Gastrocnemius medialis (tissue), 4 donors: Measurements from ENCODE around the gene E2F1. TPM values are rescaled to one million over a fixed set of nuclear protein-coding genes. Genes with fewer than 3 reads are reported as not detected.

Experiments
- ATAC-seq, 2 donors: fragments of 150-250 bp; one replicate each; pipeline ENCODE4 v1.9.1; 2016
- DNase-seq, 2 donors: peaks; one replicate each; pipeline ENCODE4 v3.0.0-alpha.2; 2019
- H3K27ac ChIP-seq, 4 donors: fragments of 200-600 bp; sonication (generic); 1 replicate in 1 of 4; 2 replicates in 3 of 4; pipeline ENCODE4 v1.5.1; 2016 to 2018; ENCODE audit warnings: mild to moderate bottlenecking in 2 of 4, moderate library complexity in 1 of 4
- H3K27me3 ChIP-seq, 3 donors: fragments of 200-600 bp; sonication (generic) in 2 of 3; 1 replicate in 1 of 3; 2 replicates in 2 of 3; pipeline versions ENCODE4 v1.5.1 to v1.6.0; 2016 to 2019; ENCODE audit warnings: mild to moderate bottlenecking in 1 of 3, moderate library complexity in 1 of 3
- H3K36me3 ChIP-seq, 2 donors: fragments of 200-600 bp; sonication (generic) in 1 of 2; one replicate each; pipeline ENCODE4 v1.5.1; 2017 to 2018
- H3K4me1 ChIP-seq, 2 donors: fragments of 200-600 bp; sonication (generic) in 1 of 2; one replicate each; pipeline ENCODE4 v1.5.1; 2016 to 2017; ENCODE audit warnings: mild to moderate bottlenecking in 2 of 2
- H3K4me3 ChIP-seq, 4 donors: fragments of 200-600 bp; sonication (generic) in 3 of 4; 1 replicate in 1 of 4; 2 replicates in 3 of 4; pipeline ENCODE4 v1.5.1; 2016 to 2019; ENCODE audit warnings: mild to moderate bottlenecking in 2 of 4
- H3K9me3 ChIP-seq, 3 donors: fragments of 200-600 bp; sonication (generic) in 2 of 3; 1 replicate in 1 of 3; 2 replicates in 2 of 3; pipeline ENCODE4 v1.5.1; 2016 to 2019
- CTCF ChIP-seq, 5 experiments: fragments of 450-650 bp in 3 of 5; fragments of 200-600 bp in 2 of 5; sonication (generic) in 2 of 5; IDR thresholded peaks in 4 of 5; conservative IDR thresholded peaks in 1 of 5; 1 replicate in 4 of 5; 2 replicates in 1 of 5; pipeline ENCODE4 v1.5.1; 2016 to 2019; ENCODE audit warnings: antibody characterized with exemption in 5 of 5, mild to moderate bottlenecking in 3 of 5, moderate library complexity in 3 of 5
- POLR2A ChIP-seq, 2 donors: fragments of 450-650 bp; IDR thresholded peaks; one replicate each; pipeline ENCODE4 v1.6.1; 2017; ENCODE audit warnings: antibody characterized with exemption in 2 of 2, mild to moderate bottlenecking in 2 of 2, moderate library complexity in 2 of 2
- in situ Hi-C, 4 donors: fragments of 200-750 bp; cut with MboI; loops; one replicate each; pipeline versions ENCODE4 v1.15.0 to v1.8.0; 2017; ENCODE audit warnings: low sequenced_read_pairs in 4 of 4
- intact Hi-C: fragments of 100-400 bp; cut with DNase I; formaldehyde crosslinking; loops from one replicate; pipeline ENCODE4 v1.15.1; 2023; ENCODE audit warnings: low total_unique reads
- total RNA-seq, 4 donors: library from RNA; depleted of rRNA; stranded (reverse); fragments of >200 nt; gene quantifications; one replicate each; pipeline versions ENCODE4 v1.1.0 to v1.2.3, GENCODE V29; 2016

E2F1 gene
- total RNA-seq, 4 donors from 2014 or later = 1.00 to 2.0 (median 1.4) TPM; not detected in 1

DNA sequence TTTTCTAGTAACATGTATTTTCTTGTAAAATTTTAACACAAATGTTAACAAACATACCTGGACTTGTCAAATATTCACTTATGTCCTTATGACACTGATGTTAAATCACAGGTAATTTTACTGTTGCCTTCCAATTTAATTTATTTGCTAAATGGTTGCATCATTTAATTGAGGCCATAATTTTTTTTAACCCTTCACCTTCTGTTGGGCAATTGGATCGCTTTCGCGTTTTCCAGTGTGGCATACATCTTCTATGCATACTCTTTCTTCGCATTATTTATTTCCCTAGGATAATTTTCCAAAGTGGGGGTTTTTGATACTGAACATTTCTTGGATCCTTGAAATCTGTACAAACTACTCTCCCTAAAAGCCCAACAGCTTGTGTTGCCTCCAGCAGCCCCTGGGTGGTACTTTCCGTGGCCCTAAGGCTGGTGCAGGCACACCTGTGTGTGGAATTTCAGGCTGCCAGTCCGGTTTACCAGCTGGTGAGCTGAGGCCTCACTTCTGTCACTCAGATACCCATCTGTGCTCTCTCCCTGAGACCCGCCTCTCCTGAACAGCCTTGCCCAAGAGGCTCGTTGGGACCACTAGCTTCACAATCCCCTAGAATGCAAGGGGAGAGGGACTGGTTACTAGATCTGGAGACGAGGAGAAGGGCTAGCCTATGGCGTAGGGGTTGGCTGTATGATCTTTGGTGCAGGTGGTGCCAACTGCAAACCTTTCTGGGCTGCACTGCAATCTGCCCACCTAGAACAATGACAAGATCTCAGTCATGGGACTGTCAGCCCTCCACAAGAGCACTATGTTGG, 35.2 kb downstream of the E2F1 start:
- no peaks in the 10 kb centered on the region for H3K36me3 ChIP-seq
- no peak overlapping the region for H3K4me3 ChIP-seq
- no peaks in the 10 kb centered on the region for H3K27me3 ChIP-seq
- H3K27ac ChIP-seq = no peak overlapping the region
- ATAC-seq (no peak), DNase-seq (no peak)
- intact Hi-C loops (no loop called here), in situ Hi-C loops (loop anchor here in 2 of 4 donors (5.0 to 10.0 kb wide), 2 partner anchors 196 to 199 kb away; no protein-coding TSS in a partner anchor)
- H3K4me1 ChIP-seq = peaks cover 21 to 32% of the 10 kb centered on the region in 2 donors
- no peak for TF ChIP-seq POLR2A (IDR thresholded peaks at IDR 0.05)
- no peak for TF ChIP-seq CTCF (IDR thresholded peaks at IDR 0.05 in 4 of 5, conservative IDR thresholded peaks at IDR 0.05 in 1 of 5)
- no peaks in the 10 kb centered on the region for H3K9me3 ChIP-seq

- Histone ChIP-seq H3K4me3 (no peak overlapping the region), H3K36me3 (peaks cover 0 to 7% of the 10 kb centered on the region in 2 donors), H3K4me1 (peaks cover 21 to 32% of the 10 kb centered on the region in 2 donors), H3K9me3 (no peaks in the 10 kb centered on the region), H3K27ac (no peak overlapping the region), H3K27me3 (no peaks in the 10 kb centered on the region)
- in situ Hi-C loops = loop anchor here in 2 of 4 donors (5.0 to 10.0 kb wide), 2 partner anchors 195 to 198 kb away; no protein-coding TSS in a partner anchor
- intact Hi-C loops = no loop called here
- no peak for ATAC-seq
- TF ChIP-seq CTCF (IDR thresholded peaks at IDR 0.05 in 4 of 5, conservative IDR thresholded peaks at IDR 0.05 in 1 of 5) (no peak), POLR2A (IDR thresholded peaks at IDR 0.05) (no peak)
- DNase-seq = no peak
Observed at GRCh38 chr20:33650111-33650752, 36.0 kb downstream of the E2F1 start.

GRCh38 chr20:33649201-33649681, 36.9 kb downstream of the E2F1 start:
- DNase-seq = peak; percentile 56 to 83
- Histone ChIP-seq H3K4me3 (no peak overlapping the region), H3K4me1 (peaks cover 21 to 32% of the 10 kb centered on the region in 2 donors), H3K9me3 (no peaks in the 10 kb centered on the region), H3K27me3 (no peaks in the 10 kb centered on the region), H3K27ac (peak overlapping the region in 2 of 4 donors; percentile 5 to 19), H3K36me3 (peaks cover 0 to 17% of the 10 kb centered on the region in 2 donors)
- TF ChIP-seq CTCF (IDR thresholded peaks at IDR 0.05 in 4 of 5, conservative IDR thresholded peaks at IDR 0.05 in 1 of 5) (no peak), POLR2A (IDR thresholded peaks at IDR 0.05) (no peak)
- in situ Hi-C loops = no loop called here
- peak; percentile 64 to 77 for ATAC-seq
- intact Hi-C loops = no loop called here

GRCh38 chr20:33648396-33649004, 37.7 kb downstream of the E2F1 start:
- in situ Hi-C loops = no loop called here

More at GRCh38 chr20:33648396-33649004, 37.7 kb downstream of the E2F1 start:
- DNase-seq = peak in 1 of 2 donors; percentile 19
- peak; percentile 17 for ATAC-seq
- Histone ChIP-seq H3K27me3 (no peaks in the 10 kb centered on the region), H3K36me3 (peaks cover 0 to 17% of the 10 kb centered on the region in 2 donors), H3K9me3 (no peaks in the 10 kb centered on the region), H3K27ac (peak overlapping the region in 3 of 4 donors; percentile 8 to 19 (median 11)), H3K4me3 (no peak overlapping the region), H3K4me1 (peaks cover 14 to 29% of the 10 kb centered on the region in 2 donors)
- intact Hi-C loops = no loop called here
- TF ChIP-seq POLR2A (IDR thresholded peaks at IDR 0.05) (no peak), CTCF (IDR thresholded peaks at IDR 0.05 in 4 of 5, conservative IDR thresholded peaks at IDR 0.05 in 1 of 5) (no peak)
